Mesenchymal stem cell (in vitro differentiated cells and primary cell): Measurements from ENCODE around the gene CFH.

Experiments used
- DNase-seq: peaks from one replicate; pipeline ENCODE4 v3.0.0-alpha.2; 2013
- H2AFZ ChIP-seq: one replicate; pipeline ENCODE4 v1.6.1; 2013; ENCODE audit warnings: low read depth, mild to moderate bottlenecking, control low read depth, inconsistent platforms, low read length, moderate library complexity
- H2AK5ac ChIP-seq: 2 replicates; pipeline ENCODE4 v1.6.1; 2013; ENCODE audit warnings: low read length, moderate library complexity, mild to moderate bottlenecking, inconsistent platforms; ENCODE audit not compliant: severe bottlenecking
- H2BK120ac ChIP-seq: one replicate; pipeline ENCODE4 v1.6.1; 2013; ENCODE audit warnings: low read depth, mild to moderate bottlenecking, inconsistent platforms, low read length, moderate library complexity
- H2BK12ac ChIP-seq, 2 experiments: one replicate each; pipeline ENCODE4 v1.6.1; 2013; ENCODE audit warnings: inconsistent platforms in 2 of 2, low read length in 2 of 2, mild to moderate bottlenecking in 2 of 2, moderate library complexity in 2 of 2, control low read depth in 1 of 2
- H2BK15ac ChIP-seq: one replicate; pipeline ENCODE4 v1.6.1; 2013; ENCODE audit warnings: mild to moderate bottlenecking, low read depth, inconsistent platforms; ENCODE audit not compliant: poor library complexity, severe bottlenecking
- H2BK5ac ChIP-seq: 2 replicates; pipeline ENCODE4 v1.6.1; 2013; ENCODE audit warnings: low read depth, mild to moderate bottlenecking, low read length, control low read depth, inconsistent platforms; ENCODE audit not compliant: poor library complexity, severe bottlenecking
- H3K14ac ChIP-seq, 2 experiments: one replicate each; pipeline ENCODE4 v1.6.1; 2013; ENCODE audit warnings: inconsistent platforms in 2 of 2, low read length in 2 of 2, control low read depth in 1 of 2, mild to moderate bottlenecking in 1 of 2, moderate library complexity in 1 of 2
- H3K18ac ChIP-seq, 2 experiments: one replicate each; pipeline ENCODE4 v1.6.1; 2013; ENCODE audit warnings: inconsistent platforms in 2 of 2, low read length in 2 of 2, control low read depth in 1 of 2, low read depth in 1 of 2, mild to moderate bottlenecking in 1 of 2
- H3K23ac ChIP-seq, 2 experiments: one replicate each; pipeline ENCODE4 v1.6.1; 2013; ENCODE audit warnings: inconsistent platforms in 2 of 2, low read length in 2 of 2, mild to moderate bottlenecking in 2 of 2, moderate library complexity in 2 of 2, control low read depth in 1 of 2
- H3K27ac ChIP-seq: 2 replicates; pipeline ENCODE4 v1.5.1; 2013; ENCODE audit warnings: mild to moderate bottlenecking, moderate library complexity, low read length, control low read depth, inconsistent platforms; ENCODE audit not compliant: poor library complexity, severe bottlenecking
- H3K27me3 ChIP-seq, 2 experiments: 2 replicates each; pipeline versions ENCODE4 v1.6.1 to v1.7.0; 2013; ENCODE audit warnings: low read length in 2 of 2, mild to moderate bottlenecking in 2 of 2, moderate library complexity in 2 of 2, control low read depth in 1 of 2, inconsistent platforms in 1 of 2; ENCODE audit not compliant: control insufficient read depth in 1 of 2, insufficient read depth in 1 of 2
- H3K36me3 ChIP-seq, 2 experiments: 2 replicates each; pipeline versions ENCODE4 v1.6.1 to v1.7.0; 2013; ENCODE audit warnings: low read length in 2 of 2, control low read depth in 1 of 2, inconsistent platforms in 1 of 2, low read depth in 1 of 2, mild to moderate bottlenecking in 1 of 2; ENCODE audit not compliant: insufficient read depth in 2 of 2, control insufficient read depth in 1 of 2
- H3K4ac ChIP-seq, 2 experiments: one replicate each; pipeline ENCODE4 v1.6.1; 2013; ENCODE audit warnings: inconsistent platforms in 2 of 2, low read length in 2 of 2, mild to moderate bottlenecking in 2 of 2, moderate library complexity in 2 of 2, control low read depth in 1 of 2, low read depth in 1 of 2
- H3K4me1 ChIP-seq: 2 replicates; pipeline ENCODE4 v1.6.1; 2013; ENCODE audit warnings: low read depth, low read length, control low read depth; ENCODE audit not compliant: control insufficient read depth, insufficient read depth
- H3K4me2 ChIP-seq: 2 replicates; pipeline ENCODE4 v1.6.1; 2013; ENCODE audit warnings: low read length, mild to moderate bottlenecking, inconsistent platforms; ENCODE audit not compliant: poor library complexity, severe bottlenecking
- H3K4me3 ChIP-seq, 2 experiments: 2 replicates each; pipeline versions ENCODE4 v1.5.1 to v1.7.0; 2013; ENCODE audit warnings: low read length in 2 of 2, mild to moderate bottlenecking in 2 of 2, control low read depth in 1 of 2, low read depth in 1 of 2; ENCODE audit not compliant: insufficient read depth in 1 of 2
- H3K79me1 ChIP-seq: replicated peaks from 2 replicates; pipeline ENCODE4 v1.6.1; 2013; ENCODE audit warnings: mild to moderate bottlenecking, control low read depth, low read length, inconsistent platforms; ENCODE audit not compliant: poor library complexity, severe bottlenecking
- H3K9ac ChIP-seq: 2 replicates; pipeline ENCODE4 v1.7.0; 2013; ENCODE audit warnings: mild to moderate bottlenecking, low read length, moderate library complexity
- H3K9me3 ChIP-seq: 2 replicates; pipeline ENCODE4 v1.7.0; 2013; ENCODE audit warnings: mild to moderate bottlenecking, low read length; ENCODE audit not compliant: control insufficient read depth
- H4K8ac ChIP-seq: one replicate; pipeline ENCODE4 v1.6.1; 2013; ENCODE audit warnings: inconsistent platforms, mild to moderate bottlenecking, low read length, moderate library complexity
- H4K91ac ChIP-seq: one replicate; pipeline ENCODE4 v1.6.1; 2013; ENCODE audit warnings: mild to moderate bottlenecking, low read length, inconsistent platforms
- WGBS: methylation state at CpG from one replicate; pipeline ENCODE4 v1.1.7; 2013; ENCODE audit warnings: mixed read lengths; 5-methylcytosine and 5-hydroxymethylcytosine counted together

CFH gene

GRCh38 chr1:196678510-196678884, 26.7 kb downstream of the CFH start:
- peak; percentile 58 for DNase-seq
- H2BK15ac ChIP-seq = no peak overlapping the region
- no peak overlapping the region for H3K23ac ChIP-seq
- H4K8ac ChIP-seq = no peak overlapping the region
- no peaks in the 10 kb centered on the region for H3K27me3 ChIP-seq
- H3K14ac ChIP-seq = no peak overlapping the region
- H3K36me3 ChIP-seq = peaks cover 0 to under 1% of the 10 kb centered on the region in 2 experiments
- no peak overlapping the region for H3K4me2 ChIP-seq
- 29% methylated on average over 3 of the region's 3 CpGs for WGBS
- no peak overlapping the region for H2AK5ac ChIP-seq
- no peak overlapping the region for H2BK120ac ChIP-seq
- no peak overlapping the region for H3K4ac ChIP-seq
- H4K91ac ChIP-seq = no peak overlapping the region
- H2AFZ ChIP-seq = no peak overlapping the region
- H3K18ac ChIP-seq = no peak overlapping the region
- H3K9ac ChIP-seq = no peak overlapping the region
- peak overlapping the region in 1 of 2 experiments; percentile 59 for H2BK12ac ChIP-seq
- no peak overlapping the region for H3K4me3 ChIP-seq
- peak overlapping the region; percentile 74 for H3K27ac ChIP-seq
- H3K79me1 ChIP-seq = no peaks in the 10 kb centered on the region
- no peak overlapping the region for H2BK5ac ChIP-seq
- peaks cover 1% of the 10 kb centered on the region for H3K4me1 ChIP-seq
- H3K9me3 ChIP-seq = no peaks in the 10 kb centered on the region

GRCh38 chr1:196680107-196680506, 28.3 kb downstream of the CFH start:
- H3K9me3 ChIP-seq = no peaks in the 10 kb centered on the region
- H3K4me3 ChIP-seq = no peak overlapping the region
- H2AK5ac ChIP-seq = no peak overlapping the region
- H3K27ac ChIP-seq = no peak overlapping the region
- no peak overlapping the region for H3K9ac ChIP-seq
- WGBS = 90% methylated on average over 1 of the region's 2 CpGs
- peaks cover 1% of the 10 kb centered on the region for H3K4me1 ChIP-seq
- H4K91ac ChIP-seq = no peak overlapping the region
- H3K4me2 ChIP-seq = no peak overlapping the region
- no peak overlapping the region for H3K14ac ChIP-seq
- no peak overlapping the region for H2AFZ ChIP-seq
- no peak overlapping the region for H3K23ac ChIP-seq
- H2BK12ac ChIP-seq = no peak overlapping the region
- no peaks in the 10 kb centered on the region for H3K79me1 ChIP-seq
- no peak overlapping the region for H3K18ac ChIP-seq
- peak; percentile 44 for DNase-seq
- H2BK120ac ChIP-seq = no peak overlapping the region
- H3K36me3 ChIP-seq = no peaks in the 10 kb centered on the region
- H3K27me3 ChIP-seq = no peaks in the 10 kb centered on the region
- H4K8ac ChIP-seq = no peak overlapping the region
- no peak overlapping the region for H2BK15ac ChIP-seq
- no peak overlapping the region for H2BK5ac ChIP-seq
- no peak overlapping the region for H3K4ac ChIP-seq

GRCh38 chr1:196684476-196684875, 32.6 kb downstream of the CFH start:
- Histone ChIP-seq H3K23ac (no peak overlapping the region), H2AFZ (no peak overlapping the region), H3K27ac (no peak overlapping the region), H3K9ac (no peak overlapping the region), H2BK120ac (no peak overlapping the region), H4K91ac (no peak overlapping the region), H2BK15ac (no peak overlapping the region), H3K4me3 (no peak overlapping the region), H4K8ac (no peak overlapping the region), H2AK5ac (no peak overlapping the region), H3K79me1 (no peaks in the 10 kb centered on the region), H3K18ac (no peak overlapping the region), H2BK5ac (no peak overlapping the region), H3K36me3 (peaks cover 0 to 4% of the 10 kb centered on the region in 2 experiments), H3K4ac (no peak overlapping the region), H3K4me2 (no peak overlapping the region), H3K4me1 (no peaks in the 10 kb centered on the region), H3K14ac (no peak overlapping the region), H3K9me3 (no peaks in the 10 kb centered on the region), H3K27me3 (no peaks in the 10 kb centered on the region), H2BK12ac (no peak overlapping the region)
- 100% methylated on average over 4 of the region's 4 CpGs for WGBS
- DNase-seq = peak; percentile 41

GRCh38 chr1:196685506-196685905, 33.7 kb downstream of the CFH start:
- no peak overlapping the region for H3K23ac ChIP-seq
- no peak overlapping the region for H2AFZ ChIP-seq
- no peak overlapping the region for H3K4ac ChIP-seq
- no peaks in the 10 kb centered on the region for H3K4me1 ChIP-seq
- no peak overlapping the region for H2BK12ac ChIP-seq
- WGBS = 100% methylated on average over 1 of the region's 1 CpG
- no peak overlapping the region for H2BK120ac ChIP-seq
- H4K91ac ChIP-seq = no peak overlapping the region
- no peak overlapping the region for H4K8ac ChIP-seq
- H3K4me2 ChIP-seq = no peak overlapping the region
- no peak overlapping the region for H3K18ac ChIP-seq
- H3K14ac ChIP-seq = no peak overlapping the region
- no peak for DNase-seq
- no peaks in the 10 kb centered on the region for H3K9me3 ChIP-seq
- H2BK5ac ChIP-seq = no peak overlapping the region
- no peaks in the 10 kb centered on the region for H3K79me1 ChIP-seq
- H3K4me3 ChIP-seq = no peak overlapping the region
- H3K36me3 ChIP-seq = peaks cover 3 to 6% of the 10 kb centered on the region in 2 experiments
- H2BK15ac ChIP-seq = no peak overlapping the region
- H3K27ac ChIP-seq = no peak overlapping the region
- H2AK5ac ChIP-seq = no peak overlapping the region
- H3K9ac ChIP-seq = no peak overlapping the region
- no peaks in the 10 kb centered on the region for H3K27me3 ChIP-seq
